ENCODE data around the gene ALOX5. TPM values are rescaled to one million over a fixed set of nuclear protein-coding genes. Genes with fewer than 3 reads are reported as not detected.

ALOX5 gene
- total RNA-seq, 1 experiment from 2014 or later = 3.4 TPM

DNA sequence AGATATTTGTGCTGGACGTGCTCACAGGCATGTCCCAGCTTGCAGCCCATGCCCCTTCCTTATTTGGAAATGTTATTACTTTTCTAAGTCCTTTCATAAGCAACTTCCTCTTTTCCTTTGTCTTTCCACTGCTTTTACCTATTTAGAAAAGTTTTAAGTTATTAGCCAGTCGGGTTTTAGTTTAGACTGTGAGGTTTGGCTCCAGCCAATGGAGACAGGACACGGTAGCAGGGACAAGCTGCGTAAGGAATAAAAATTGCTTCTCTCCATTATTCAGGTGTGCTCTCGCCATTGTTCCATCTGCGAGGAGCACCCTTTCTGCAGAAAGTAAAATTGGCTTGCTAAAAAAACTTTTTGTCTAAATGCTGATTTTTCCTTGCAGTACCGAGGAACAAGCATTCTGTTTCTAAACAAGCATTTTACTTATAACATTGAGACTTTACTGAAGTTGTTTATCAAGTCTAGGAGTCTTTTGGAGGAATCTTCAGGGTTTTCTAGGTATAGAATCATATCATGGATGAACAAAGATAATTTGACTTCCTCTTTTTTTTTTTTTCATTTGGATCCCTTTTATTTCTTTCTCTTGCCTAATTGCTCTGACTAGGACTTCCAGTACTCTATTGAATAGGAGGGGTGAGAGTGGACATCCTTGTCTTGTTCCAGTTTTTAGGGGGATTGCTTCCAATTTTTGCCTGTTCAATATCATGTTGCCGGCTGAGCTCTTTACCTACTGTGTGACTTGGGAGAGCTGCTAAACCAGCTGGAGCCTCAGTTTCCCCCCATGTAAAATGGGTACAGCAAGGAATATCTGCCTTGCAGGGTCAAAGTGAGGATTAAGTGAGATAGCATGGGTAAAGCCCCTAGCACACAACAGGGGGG is 63.8 kb downstream of the ALOX5 start:
- peaks cover 42% of the 10 kb centered on the region for H3K4me1 Mint-ChIP-seq
- ChIA-PET POLR2A (no interaction called here), CTCF (no interaction called here)
- peaks cover 13% of the 10 kb centered on the region for H3K36me3 Mint-ChIP-seq
- H3K27me3 Mint-ChIP-seq (ENCODE audit: low read depth) = no peaks in the 10 kb centered on the region
- DNase-seq (ENCODE audit: low spot score) (no peak), ATAC-seq (no peak)
- peak overlapping the region; percentile 27; the same call in 1 of the 2 replicates for H3K27ac Mint-ChIP-seq
- TF ChIP-seq, protein P1, sequence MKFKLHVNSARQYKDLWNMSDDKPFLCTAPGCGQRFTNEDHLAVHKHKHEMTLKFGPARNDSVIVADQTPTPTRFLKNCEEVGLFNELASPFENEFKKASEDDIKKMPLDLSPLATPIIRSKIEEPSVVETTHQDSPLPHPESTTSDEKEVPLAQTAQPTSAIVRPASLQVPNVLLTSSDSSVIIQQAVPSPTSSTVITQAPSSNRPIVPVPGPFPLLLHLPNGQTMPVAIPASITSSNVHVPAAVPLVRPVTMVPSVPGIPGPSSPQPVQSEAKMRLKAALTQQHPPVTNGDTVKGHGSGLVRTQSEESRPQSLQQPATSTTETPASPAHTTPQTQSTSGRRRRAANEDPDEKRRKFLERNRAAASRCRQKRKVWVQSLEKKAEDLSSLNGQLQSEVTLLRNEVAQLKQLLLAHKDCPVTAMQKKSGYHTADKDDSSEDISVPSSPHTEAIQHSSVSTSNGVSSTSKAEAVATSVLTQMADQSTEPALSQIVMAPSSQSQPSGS (CRISPR knock-in tag; IDR thresholded peaks at IDR 0.05; ENCODE audit: borderline replicate concordance, low read depth) = no peak
- peaks cover 17% of the 10 kb centered on the region for H3K9me3 Mint-ChIP-seq
- H3K4me3 Mint-ChIP-seq = no peak overlapping the region

- no peaks in the 10 kb centered on the region for H3K27me3 Mint-ChIP-seq (ENCODE audit: low read depth)
- DNase-seq (ENCODE audit: low spot score) = no peak
- peaks cover 13% of the 10 kb centered on the region for H3K36me3 Mint-ChIP-seq
- H3K9me3 Mint-ChIP-seq = peaks cover 17% of the 10 kb centered on the region
- ATAC-seq = no peak
- H3K4me1 Mint-ChIP-seq = peaks cover 35% of the 10 kb centered on the region
- H3K27ac Mint-ChIP-seq = 0 out of 2 replicates have a peak overlapping the region, but pooled peaks have one; percentile 27
- no peak for TF ChIP-seq TEAD1 (CRISPR knock-in tag; IDR thresholded peaks at IDR 0.05)
- no peak for TF ChIP-seq AFF4 (CRISPR knock-in tag; IDR thresholded peaks at IDR 0.05; ENCODE audit: borderline replicate concordance)
- ChIA-PET CTCF (interaction anchor here (2.0 kb wide), 1 partner anchor 188 kb away, joined by 6 read pairs; no protein-coding TSS in a partner anchor), POLR2A (no interaction called here)
- H3K4me3 Mint-ChIP-seq = no peak overlapping the region
Measured at GRCh38 chr10:45438466-45439090, 64.6 kb downstream of the ALOX5 start.

DNA sequence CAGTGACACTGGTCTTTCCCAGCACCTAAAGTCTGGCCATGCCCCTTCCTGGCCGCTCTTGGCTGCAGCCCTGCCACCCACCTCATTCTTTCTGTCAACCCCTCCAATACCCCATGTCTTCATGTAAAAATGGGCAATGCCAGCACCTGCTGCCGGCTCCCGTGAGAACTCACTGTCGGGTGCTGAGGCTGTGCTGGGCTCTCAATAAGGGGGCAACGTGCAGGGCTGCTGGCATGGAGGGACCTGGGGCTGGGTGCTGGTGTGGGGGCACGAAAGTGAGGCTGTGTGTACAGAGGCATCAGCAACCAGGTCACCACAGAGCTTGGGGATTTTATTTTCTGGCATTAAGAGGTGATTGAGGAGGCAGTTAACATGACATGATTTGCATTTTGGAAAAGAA is 65.3 kb downstream of the ALOX5 start:
- TF ChIP-seq RELA (CRISPR knock-in tag; IDR thresholded peaks at IDR 0.05; ENCODE audit: borderline replicate concordance) (no peak), E2F1 (CRISPR knock-in tag; IDR thresholded peaks at IDR 0.05) (no peak), ERG (CRISPR knock-in tag; IDR thresholded peaks at IDR 0.05) (no peak), USF1 (CRISPR knock-in tag; IDR thresholded peaks at IDR 0.05) (no peak), JAZF1 (CRISPR knock-in tag; IDR thresholded peaks at IDR 0.05) (no peak), TCF7 (CRISPR knock-in tag; IDR thresholded peaks at IDR 0.05; ENCODE audit: low read depth) (no peak), RORB (CRISPR knock-in tag; IDR thresholded peaks at IDR 0.05) (no peak), JUN (CRISPR knock-in tag; IDR thresholded peaks at IDR 0.05) (no peak), CREB1 (CRISPR knock-in tag; IDR thresholded peaks at IDR 0.05) (no peak)
- peaks cover 17% of the 10 kb centered on the region for H3K9me3 Mint-ChIP-seq
- DNase-seq (ENCODE audit: low spot score) = no peak
- peaks cover 13% of the 10 kb centered on the region for H3K36me3 Mint-ChIP-seq
- no peak for ATAC-seq
- POLR2A ChIA-PET = interaction anchor here (0.6 kb wide), 1 partner anchor 120 kb away, joined by 3 read pairs; no protein-coding TSS in a partner anchor
- H3K4me1 Mint-ChIP-seq = peaks cover 27% of the 10 kb centered on the region
- H3K27ac Mint-ChIP-seq = no peak overlapping the region
- CTCF ChIA-PET = interaction anchor here (1.1 to 2.0 kb wide), 2 partner anchors 14 to 189 kb away, joined by 3 to 6 read pairs; no protein-coding TSS in a partner anchor
- H3K27me3 Mint-ChIP-seq (ENCODE audit: low read depth) = no peaks in the 10 kb centered on the region
- no peak overlapping the region for H3K4me3 Mint-ChIP-seq

Data from WTC11 (cell line).